HEK293T (cell line): Measurements from ENCODE around the gene SYTL5.

Experiments
- CTCF ChIA-PET: fragments of 350-600 bp; formaldehyde crosslinking; extraction: SDS; loops from one replicate; lab custom pipeline; 2021; ENCODE audit warnings: antibody characterized with exemption, inconsistent platforms; lab: Yijun Ruan, JAX
- POLR2A ChIA-PET: fragments of 350-600 bp; formaldehyde crosslinking; extraction: SDS; loops from one replicate; lab custom pipeline; 2020; ENCODE audit warnings: antibody characterized with exemption, inconsistent platforms; lab: Yijun Ruan, JAX
- DNase-seq: peaks from one replicate; pipeline ENCODE4 v3.0.0; 2012; ENCODE audit warnings: mixed read lengths; ENCODE audit errors: extremely low spot score
- ARNT ChIP-seq: fragments of 450-650 bp; IDR thresholded peaks from 2 replicates; pipeline ENCODE4 v1.6.1; 2017; ENCODE audit warnings: mild to moderate bottlenecking
- BHLHE40 ChIP-seq: fragments of 450-650 bp; IDR thresholded peaks from 2 replicates; pipeline ENCODE4 v1.6.1; 2016; ENCODE audit warnings: mild to moderate bottlenecking, moderate library complexity, borderline replicate concordance
- CTBP1 ChIP-seq: fragments of 450-650 bp; IDR thresholded peaks from 2 replicates; pipeline ENCODE4 v1.6.1; 2016; ENCODE audit warnings: borderline replicate concordance
- ELF4 ChIP-seq: fragments of 450-650 bp; IDR thresholded peaks from 2 replicates; pipeline ENCODE4 v1.6.1; 2017; ENCODE audit warnings: antibody characterized with exemption
- FOXA1 ChIP-seq: fragments of 450-650 bp; IDR thresholded peaks from 2 replicates; pipeline ENCODE4 v1.6.1; 2016; ENCODE audit warnings: mild to moderate bottlenecking
- FOXK2 ChIP-seq: fragments of 450-650 bp; IDR thresholded peaks from 2 replicates; pipeline ENCODE4 v1.6.1; 2016; ENCODE audit warnings: mild to moderate bottlenecking
- FOXM1 ChIP-seq: fragments of 450-650 bp; IDR thresholded peaks from 2 replicates; pipeline ENCODE4 v1.6.1; 2017; ENCODE audit warnings: mild to moderate bottlenecking, borderline replicate concordance
- HDGF ChIP-seq: fragments of 450-650 bp; IDR thresholded peaks from 2 replicates; pipeline ENCODE4 v1.6.1; 2017; ENCODE audit warnings: antibody characterized with exemption, borderline replicate concordance
- L3MBTL2 ChIP-seq: fragments of 450-650 bp; conservative IDR thresholded peaks from 2 replicates; pipeline ENCODE4 v1.6.1; 2016; ENCODE audit warnings: mild to moderate bottlenecking
- LEF1 ChIP-seq: fragments of 450-650 bp; IDR thresholded peaks from 2 replicates; pipeline ENCODE4 v1.6.1; 2017; ENCODE audit warnings: mild to moderate bottlenecking, borderline replicate concordance
- NFRKB ChIP-seq: fragments of 450-650 bp; IDR thresholded peaks from 2 replicates; pipeline ENCODE4 v1.6.1; 2016; ENCODE audit warnings: mild to moderate bottlenecking, moderate library complexity
- SP1 ChIP-seq: fragments of 450-650 bp; IDR thresholded peaks from 2 replicates; pipeline ENCODE4 v1.6.1; 2017
- SUZ12 ChIP-seq: fragments of 450-650 bp; IDR thresholded peaks from 2 replicates; pipeline ENCODE4 v1.6.1; 2016; ENCODE audit warnings: mild to moderate bottlenecking
- TARDBP ChIP-seq: fragments of 450-650 bp; IDR thresholded peaks from 2 replicates; pipeline ENCODE4 v1.6.1; 2016
- ZNF384 ChIP-seq: fragments of 450-650 bp; IDR thresholded peaks from 2 replicates; pipeline ENCODE4 v1.6.1; 2016
- TF ChIP-seq, protein P1 (sequence below): fragments of 450-650 bp; IDR thresholded peaks from 2 replicates; pipeline ENCODE4 v1.6.1; 2016

The SYTL5 gene

GRCh38 chrX:38004046-38004445 lies 2.3 kb upstream of the SYTL5 start:
- no peak for TF ChIP-seq BHLHE40
- no peak for TF ChIP-seq ARNT
- TF ChIP-seq FOXK2, result no peak
- no peak for TF ChIP-seq NFRKB
- no peak for TF ChIP-seq FOXA1
- TF ChIP-seq TARDBP, result no peak
- TF ChIP-seq FOXM1, result no peak
- no peak for TF ChIP-seq CTBP1
- no peak for TF ChIP-seq ZNF384
- no peak for TF ChIP-seq ELF4
- no peak for TF ChIP-seq LEF1
- TF ChIP-seq L3MBTL2, result no peak
- no peak for TF ChIP-seq SUZ12
- no peak for TF ChIP-seq SP1
- TF ChIP-seq, protein P1, sequence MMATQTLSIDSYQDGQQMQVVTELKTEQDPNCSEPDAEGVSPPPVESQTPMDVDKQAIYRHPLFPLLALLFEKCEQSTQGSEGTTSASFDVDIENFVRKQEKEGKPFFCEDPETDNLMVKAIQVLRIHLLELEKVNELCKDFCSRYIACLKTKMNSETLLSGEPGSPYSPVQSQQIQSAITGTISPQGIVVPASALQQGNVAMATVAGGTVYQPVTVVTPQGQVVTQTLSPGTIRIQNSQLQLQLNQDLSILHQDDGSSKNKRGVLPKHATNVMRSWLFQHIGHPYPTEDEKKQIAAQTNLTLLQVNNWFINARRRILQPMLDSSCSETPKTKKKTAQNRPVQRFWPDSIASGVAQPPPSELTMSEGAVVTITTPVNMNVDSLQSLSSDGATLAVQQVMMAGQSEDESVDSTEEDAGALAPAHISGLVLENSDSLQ, result no peak
- no peak for TF ChIP-seq HDGF
- ChIA-PET POLR2A (no interaction called here), CTCF (no interaction called here)
- DNase-seq, result no peak

- TF ChIP-seq SUZ12 (no peak), ZNF384 (no peak), FOXK2 (no peak), NFRKB (no peak), BHLHE40 (no peak), ELF4 (no peak)
- POLR2A ChIA-PET, result no interaction called here
- DNase-seq, result no peak
- CTCF ChIA-PET, result no interaction called here
Measured at GRCh38 chrX:38006778-38007177, 425 bp downstream of the SYTL5 start.

DNA sequence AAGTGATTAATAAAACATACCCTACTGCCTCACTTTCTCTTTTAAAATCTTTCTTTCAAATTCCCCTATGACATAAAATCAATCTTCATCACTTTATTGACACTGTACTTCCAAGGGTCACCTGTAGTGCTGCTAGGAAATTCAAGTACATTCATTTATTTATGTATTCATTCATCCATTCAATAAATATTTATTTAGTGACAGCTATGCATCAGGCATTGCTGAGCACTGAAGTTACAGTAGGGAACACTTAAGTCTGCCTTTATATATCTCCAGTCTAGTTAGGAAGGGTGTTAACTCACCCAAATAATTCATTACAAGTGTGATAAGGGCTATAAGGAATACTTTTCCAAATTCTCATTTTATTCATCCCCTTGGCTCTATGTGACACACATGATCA lies 2.3 kb downstream of the SYTL5 start:
- CTCF ChIA-PET, result no interaction called here
- POLR2A ChIA-PET, result no interaction called here
- no peak for DNase-seq
- TF ChIP-seq BHLHE40, result no peak
- TF ChIP-seq, protein P1, result peak; percentile 33; the same call in 1 of the 2 replicates

GRCh38 chrX:38009641-38010040 lies 3.3 kb downstream of the SYTL5 start:
- CTCF ChIA-PET, result interaction anchor here (0.6 kb wide), 1 partner anchor 26 kb away, joined by 5 read pairs; no protein-coding TSS in a partner anchor

GRCh38 chrX:38018766-38019425 lies 12.5 kb downstream of the SYTL5 start:
- TF ChIP-seq NFRKB (no peak), FOXM1 (no peak), ELF4 (no peak), HDGF (no peak), L3MBTL2 (no peak), ARNT (no peak), SP1 (no peak), FOXK2 (no peak), LEF1 (no peak), SUZ12 (no peak), BHLHE40 (no peak), TARDBP (no peak), ZNF384 (no peak), CTBP1 (no peak), FOXA1 (no peak)
- TF ChIP-seq, protein P1, result no peak
- ChIA-PET POLR2A (no interaction called here), CTCF (no interaction called here)
- DNase-seq, result no peak

More at GRCh38 chrX:38009641-38010040, 3.3 kb downstream of the SYTL5 start:
- POLR2A ChIA-PET, result no interaction called here
- TF ChIP-seq L3MBTL2, result no peak
- TF ChIP-seq CTBP1, result no peak
- no peak for TF ChIP-seq BHLHE40
- TF ChIP-seq, protein P1, result no peak
- no peak for TF ChIP-seq SUZ12
- TF ChIP-seq ARNT, result no peak
- no peak for TF ChIP-seq LEF1
- no peak for TF ChIP-seq NFRKB
- TF ChIP-seq ELF4, result no peak
- DNase-seq, result no peak

DNA sequence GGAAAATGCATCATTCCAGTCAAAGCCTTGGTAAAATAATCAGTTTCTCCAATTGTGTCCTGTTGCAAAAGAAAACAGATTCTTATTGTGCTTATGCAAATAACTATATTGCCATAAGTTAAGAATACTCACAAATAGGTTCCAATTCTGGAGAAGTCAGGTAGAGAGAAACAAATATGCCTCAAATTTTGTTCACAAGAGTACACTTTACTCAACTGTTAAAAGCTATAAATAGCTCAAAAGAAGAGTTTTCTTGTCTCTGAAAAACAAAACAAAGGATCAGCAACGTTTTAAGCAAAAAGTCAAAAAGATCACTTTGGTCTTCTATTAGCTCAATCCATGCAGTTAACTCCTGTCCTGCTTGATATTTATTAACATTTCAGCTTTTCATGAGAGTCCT lies 21.9 kb downstream of the SYTL5 start:
- TF ChIP-seq ZNF384 (no peak), L3MBTL2 (no peak)
- ChIA-PET POLR2A (no interaction called here), CTCF (no interaction called here)
- no peak for DNase-seq
